Breast epithelium (tissue), 4 donors: ENCODE data around the gene GGN. TPM values are rescaled to one million over a fixed set of nuclear protein-coding genes. Genes with fewer than 3 reads are reported as not detected.

Source experiments
- DNase-seq, 2 donors: peaks; one replicate each; pipeline ENCODE4 v3.0.0-alpha.2; 2019; ENCODE audit warnings: low spot score in 2 of 2
- H3K27ac ChIP-seq, 2 donors: fragments of 200-600 bp; sonication (generic) in 1 of 2; one replicate each; pipeline ENCODE4 v1.5.1; 2016 to 2019; ENCODE audit warnings: mild to moderate bottlenecking in 1 of 2
- H3K27me3 ChIP-seq, 2 donors: fragments of 200-600 bp; sonication (generic) in 1 of 2; one replicate each; pipeline versions ENCODE4 v1.5.1 to v1.6.0; 2017 to 2019; ENCODE audit warnings: control low read depth in 1 of 2, mild to moderate bottlenecking in 1 of 2
- H3K36me3 ChIP-seq: fragments of 200-600 bp; one replicate; pipeline ENCODE4 v1.5.1; 2019
- H3K4me1 ChIP-seq, 2 donors: fragments of 200-600 bp; sonication (generic); one replicate each; pipeline ENCODE4 v1.5.1; 2016 to 2019; ENCODE audit warnings: control low read depth in 1 of 2
- H3K4me3 ChIP-seq, 3 donors: fragments of 200-600 bp; sonication (generic); 1 replicate in 2 of 3; 2 replicates in 1 of 3; pipeline ENCODE4 v1.5.1; 2016 to 2019; ENCODE audit warnings: mild to moderate bottlenecking in 3 of 3, moderate library complexity in 2 of 3
- H3K9me3 ChIP-seq, 2 donors: fragments of 200-600 bp; sonication (generic) in 1 of 2; one replicate each; pipeline ENCODE4 v1.5.1; 2016 to 2019; ENCODE audit warnings: control low read depth in 1 of 2
- POLR2A ChIP-seq: fragments of 450-650 bp; IDR thresholded peaks from one replicate; pipeline ENCODE4 v1.6.1; 2016; ENCODE audit warnings: antibody characterized with exemption, mild to moderate bottlenecking, moderate library complexity
- POLR2AphosphoS5 ChIP-seq, 3 donors: sonication (generic); formaldehyde crosslinking; IDR thresholded peaks; one replicate each; pipeline ENCODE4 v1.6.1; 2017; ENCODE audit warnings: antibody characterized with exemption in 3 of 3
- intact Hi-C: fragments of 100-400 bp; cut with DNase I; formaldehyde crosslinking; loops from one replicate; pipeline ENCODE4 v1.15.1; 2023; ENCODE audit warnings: low total_unique reads
- total RNA-seq, 3 donors: library from RNA; depleted of rRNA; stranded (reverse); fragments of >200 nt; gene quantifications; one replicate each; pipeline ENCODE4 v1.1.0, GENCODE V29; 2016
- TF ChIP-seq, protein P1 (sequence below), 3 donors: fragments of 450-650 bp; IDR thresholded peaks; one replicate each; pipeline ENCODE4 v1.5.1; 2016 to 2017; ENCODE audit warnings: antibody characterized with exemption in 3 of 3, mild to moderate bottlenecking in 3 of 3, moderate library complexity in 3 of 3

Gene GGN
- total RNA-seq, 3 donors from 2014 or later: 0.16 to 0.44 (median 0.33) TPM

DNA sequence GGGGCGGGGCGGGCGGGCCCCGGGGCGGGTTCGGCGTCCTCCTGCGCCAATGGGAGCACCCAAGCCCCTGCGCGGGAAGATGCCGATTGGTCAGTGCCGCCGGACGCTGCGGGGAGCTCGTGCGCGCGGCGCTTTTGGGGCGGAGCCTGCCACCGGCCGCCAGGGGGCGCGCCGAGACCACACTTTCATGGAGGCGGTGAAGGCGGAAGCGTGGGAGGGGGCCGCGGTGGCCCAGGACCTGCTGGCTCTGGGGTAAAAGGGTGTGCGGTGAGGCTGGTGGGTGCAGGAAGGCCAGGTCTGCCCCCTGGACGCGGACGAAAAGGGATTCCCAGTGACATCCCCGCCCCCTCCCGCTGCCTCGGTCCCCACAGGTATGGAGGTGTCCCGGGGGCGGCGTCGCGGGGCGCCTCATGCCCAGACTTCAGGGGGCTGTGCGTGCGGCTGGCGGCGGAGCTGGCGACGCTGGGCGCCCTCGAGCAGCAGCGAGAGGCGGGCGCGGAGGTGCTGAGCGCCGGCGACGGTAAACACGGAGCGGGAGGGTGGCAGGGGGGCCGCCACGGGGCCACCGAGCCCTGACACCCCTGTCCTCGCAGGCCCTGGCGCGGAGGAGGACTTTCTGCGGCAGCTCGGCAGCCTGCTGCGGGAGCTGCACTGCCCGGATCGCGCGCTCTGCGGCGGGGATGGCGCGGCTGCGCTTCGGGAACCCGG is 15.3 kb upstream of the GGN start, which contains the start of gene FAM98C:
FAM98C (plus strand) TSS at position 127 of the 708 bp plus-strand sequence; CDS start at position 188, 61 bp downstream.
- DNase-seq: peak; percentile 96 to 98
- intact Hi-C loops: loop anchor here (10.0 kb wide), 1 partner anchor 942 kb away; the partner anchor contains the start of gene SAMD4B
- no peaks in the 10 kb centered on the region for H3K4me1 ChIP-seq
- peak; percentile 54 to 70 (median 65) for TF ChIP-seq POLR2AphosphoS5 (IDR thresholded peaks at IDR 0.05)
- TF ChIP-seq, protein P1, sequence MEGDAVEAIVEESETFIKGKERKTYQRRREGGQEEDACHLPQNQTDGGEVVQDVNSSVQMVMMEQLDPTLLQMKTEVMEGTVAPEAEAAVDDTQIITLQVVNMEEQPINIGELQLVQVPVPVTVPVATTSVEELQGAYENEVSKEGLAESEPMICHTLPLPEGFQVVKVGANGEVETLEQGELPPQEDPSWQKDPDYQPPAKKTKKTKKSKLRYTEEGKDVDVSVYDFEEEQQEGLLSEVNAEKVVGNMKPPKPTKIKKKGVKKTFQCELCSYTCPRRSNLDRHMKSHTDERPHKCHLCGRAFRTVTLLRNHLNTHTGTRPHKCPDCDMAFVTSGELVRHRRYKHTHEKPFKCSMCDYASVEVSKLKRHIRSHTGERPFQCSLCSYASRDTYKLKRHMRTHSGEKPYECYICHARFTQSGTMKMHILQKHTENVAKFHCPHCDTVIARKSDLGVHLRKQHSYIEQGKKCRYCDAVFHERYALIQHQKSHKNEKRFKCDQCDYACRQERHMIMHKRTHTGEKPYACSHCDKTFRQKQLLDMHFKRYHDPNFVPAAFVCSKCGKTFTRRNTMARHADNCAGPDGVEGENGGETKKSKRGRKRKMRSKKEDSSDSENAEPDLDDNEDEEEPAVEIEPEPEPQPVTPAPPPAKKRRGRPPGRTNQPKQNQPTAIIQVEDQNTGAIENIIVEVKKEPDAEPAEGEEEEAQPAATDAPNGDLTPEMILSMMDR (IDR thresholded peaks at IDR 0.05): peak; percentile 98
- TF ChIP-seq POLR2A: peak; percentile 17
- peak within 1 kb of the TSS; percentile 88 to 93 for H3K27ac ChIP-seq
- H3K36me3 ChIP-seq: no peaks in the 10 kb centered on the region
- no peaks in the 10 kb centered on the region for H3K9me3 ChIP-seq
- H3K27me3 ChIP-seq: peaks cover 0 to 8% of the 10 kb centered on the region in 2 donors
- peak within 1 kb of the TSS; percentile 93 to 99 (median 94) for H3K4me3 ChIP-seq

DNA sequence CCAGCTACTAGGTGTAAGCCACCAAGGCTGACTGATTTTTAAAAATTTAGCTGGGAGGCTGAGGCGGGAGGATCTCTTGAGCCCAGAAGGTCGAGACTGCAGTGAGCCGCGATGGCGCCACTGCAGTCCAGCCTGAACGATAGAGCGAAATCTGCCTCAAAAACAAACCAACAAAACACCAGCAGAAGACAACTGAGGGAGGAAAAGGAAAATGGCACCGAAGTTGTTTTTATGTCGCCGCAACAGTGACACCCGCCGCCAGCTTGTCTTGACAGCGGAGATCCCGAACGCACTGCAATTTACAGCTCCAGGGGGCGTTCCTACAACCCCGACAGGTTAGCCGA is 14.8 kb upstream of the GGN start:
- no peaks in the 10 kb centered on the region for H3K36me3 ChIP-seq
- TF ChIP-seq, protein P1 (IDR thresholded peaks at IDR 0.05): no peak
- TF ChIP-seq POLR2AphosphoS5 (IDR thresholded peaks at IDR 0.05): no peak
- no peak for TF ChIP-seq POLR2A
- H3K4me1 ChIP-seq: no peaks in the 10 kb centered on the region
- peak overlapping the region; percentile 88 to 93 for H3K27ac ChIP-seq
- DNase-seq: no peak
- peaks cover 0 to 8% of the 10 kb centered on the region in 2 donors for H3K27me3 ChIP-seq
- intact Hi-C loops: loop anchor here (10.0 kb wide), 1 partner anchor 942 kb away; the partner anchor contains the start of gene SAMD4B
- no peaks in the 10 kb centered on the region for H3K9me3 ChIP-seq
- peak overlapping the region; percentile 93 to 99 (median 94) for H3K4me3 ChIP-seq

DNA sequence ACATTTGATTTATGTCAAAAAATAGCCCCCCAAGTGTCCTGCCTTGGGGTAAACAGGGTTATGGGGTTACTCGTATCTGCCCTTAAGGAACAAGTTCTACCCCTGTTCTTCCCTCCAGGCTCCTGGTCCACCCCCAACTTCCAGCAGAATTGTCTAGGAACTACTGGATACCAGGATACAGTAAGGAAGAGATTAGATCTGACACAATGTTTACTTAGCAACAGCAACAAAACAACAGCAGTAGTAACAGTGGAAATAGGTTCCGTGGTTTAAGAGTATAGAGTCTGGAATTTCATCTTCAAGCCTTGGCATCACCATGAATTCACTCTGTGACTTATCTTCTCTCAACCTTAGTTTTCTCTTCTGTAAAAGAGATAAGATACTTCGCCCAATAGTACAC is 13.3 kb upstream of the GGN start:
- DNase-seq: no peak
- TF ChIP-seq POLR2A: no peak
- TF ChIP-seq POLR2AphosphoS5 (IDR thresholded peaks at IDR 0.05): no peak
- TF ChIP-seq, protein P1 (IDR thresholded peaks at IDR 0.05): no peak
- intact Hi-C loops: loop anchor here (10.0 kb wide), 1 partner anchor 944 kb away; the partner anchor contains the start of gene SAMD4B
- Histone ChIP-seq H3K4me3 (no peak overlapping the region), H3K9me3 (no peaks in the 10 kb centered on the region), H3K27me3 (peaks cover 0 to 15% of the 10 kb centered on the region in 2 donors), H3K27ac (no peak overlapping the region), H3K4me1 (no peaks in the 10 kb centered on the region), H3K36me3 (no peaks in the 10 kb centered on the region)

DNA sequence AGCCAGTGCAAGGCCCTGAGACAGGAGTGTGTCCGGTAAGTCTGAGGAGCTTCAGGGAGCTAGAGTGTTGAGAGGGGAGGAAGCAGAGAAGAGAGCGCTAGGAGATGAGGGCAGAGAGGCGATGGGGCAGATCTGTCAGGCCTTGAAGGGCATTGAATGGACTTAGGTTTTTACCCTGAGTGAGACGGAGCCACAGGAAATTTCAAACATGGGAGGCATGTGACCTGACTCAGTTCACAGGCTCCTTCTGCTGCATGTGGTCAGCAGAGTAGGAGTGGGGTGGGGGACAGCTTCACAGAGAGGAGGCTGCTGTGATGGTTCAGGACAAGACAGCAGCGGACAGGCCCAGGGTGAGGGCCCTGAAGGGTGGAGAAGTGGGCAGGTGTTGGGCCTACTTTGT is 12.5 kb upstream of the GGN start:
- no peaks in the 10 kb centered on the region for H3K4me1 ChIP-seq
- no peak overlapping the region for H3K27ac ChIP-seq
- no peaks in the 10 kb centered on the region for H3K36me3 ChIP-seq
- TF ChIP-seq, protein P1 (IDR thresholded peaks at IDR 0.05): no peak
- H3K9me3 ChIP-seq: no peaks in the 10 kb centered on the region
- peaks cover 4 to 23% of the 10 kb centered on the region in 2 donors for H3K27me3 ChIP-seq
- no peak overlapping the region for H3K4me3 ChIP-seq
- intact Hi-C loops: loop anchor here (10.0 kb wide), 1 partner anchor 944 kb away; the partner anchor contains the start of gene SAMD4B
- DNase-seq: no peak

DNA sequence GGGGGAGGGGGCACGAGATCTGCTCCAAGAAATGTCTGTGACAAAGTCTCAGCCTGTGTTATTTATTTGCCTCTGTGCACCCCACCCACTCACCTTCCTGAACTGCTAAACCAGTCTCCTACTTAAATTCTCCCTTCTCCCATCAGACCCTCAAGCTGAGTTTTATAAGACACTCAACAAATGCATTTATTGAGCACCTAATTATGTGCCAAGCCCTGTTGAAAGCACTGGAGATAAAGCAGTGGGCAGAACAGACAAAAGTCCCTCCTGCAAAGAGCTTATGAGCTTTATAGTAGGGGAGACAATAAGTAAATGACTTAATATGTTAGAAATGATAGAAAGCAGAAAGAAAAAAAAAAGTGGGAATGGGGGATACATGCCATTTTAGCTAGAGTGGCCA is 11.7 kb upstream of the GGN start:
- Histone ChIP-seq H3K9me3 (no peaks in the 10 kb centered on the region), H3K4me3 (no peak overlapping the region), H3K36me3 (no peaks in the 10 kb centered on the region), H3K27ac (no peak overlapping the region), H3K27me3 (peaks cover 5 to 29% of the 10 kb centered on the region in 2 donors), H3K4me1 (no peaks in the 10 kb centered on the region)
- TF ChIP-seq POLR2AphosphoS5 (IDR thresholded peaks at IDR 0.05) (no peak), POLR2A (no peak)
- TF ChIP-seq, protein P1 (IDR thresholded peaks at IDR 0.05): no peak
- intact Hi-C loops: no loop called here
- DNase-seq: no peak
